ENCODE data around the gene NPLOC4. TPM values are rescaled to one million over a fixed set of nuclear protein-coding genes. Genes with fewer than 3 reads are reported as not detected.
A peak's percentile ranks its signal among the peaks of the same experiment; 100 is the strongest.

Gene NPLOC4
- total and polyA plus RNA-seq, 9 of the 15 experiments (the other 6 are each of a cell fraction or from before 2014, with no cell fraction given) = 1.5 to 116 (median 64.5) TPM

- no peak for TF ChIP-seq CHD4 (IDR thresholded peaks at IDR 0.05; ENCODE audit: insufficient read depth, insufficient replicate concordance, low read depth, low read length, poor library complexity, severe bottlenecking)
- no peak for TF ChIP-seq RBM25 (IDR thresholded peaks at IDR 0.05; ENCODE audit: low read depth, low read length, severe bottlenecking)
- no peak for TF ChIP-seq ATF7 (IDR thresholded peaks at IDR 0.05)
- peak; percentile 65 for TF ChIP-seq TFAP4 (CRISPR knock-in tag; IDR thresholded peaks at IDR 0.05; ENCODE audit: borderline replicate concordance)
- no peak for TF ChIP-seq ZNF143 (CRISPR knock-in tag; IDR thresholded peaks at IDR 0.05)
- TF ChIP-seq ARID3B (CRISPR knock-in tag; IDR thresholded peaks at IDR 0.05; ENCODE audit: borderline replicate concordance) = no peak
- TF ChIP-seq HMBOX1 (IDR thresholded peaks at IDR 0.05) = no peak
- TF ChIP-seq ZC3H8 (IDR thresholded peaks at IDR 0.05) = no peak
- no peak for TF ChIP-seq NR3C1 (CRISPR knock-in tag; IDR thresholded peaks at IDR 0.05)
- no peak for TF ChIP-seq ELF4 (CRISPR knock-in tag; IDR thresholded peaks at IDR 0.05)
- no peak for TF ChIP-seq ZNF146 (CRISPR knock-in tag; IDR thresholded peaks at IDR 0.05; ENCODE audit: unreplicated experiment)
- TF ChIP-seq C11orf30 (IDR thresholded peaks at IDR 0.05; ENCODE audit: low read depth) = no peak
- TF ChIP-seq SNIP1 (IDR thresholded peaks at IDR 0.05; ENCODE audit: low read depth) = no peak
- peak; percentile 87 for TF ChIP-seq KDM5B (IDR thresholded peaks at IDR 0.05; ENCODE audit: insufficient replicate concordance, low read depth, low read length)
- peak; percentile 97 for TF ChIP-seq RBM14 (IDR thresholded peaks at IDR 0.05; ENCODE audit: borderline replicate concordance, insufficient read depth, low read depth, low read length)
- TF ChIP-seq DEAF1 (CRISPR knock-in tag; IDR thresholded peaks at IDR 0.05) = no peak
- no peak for TF ChIP-seq ZC3H11A (IDR thresholded peaks at IDR 0.05; ENCODE audit: low read depth, low read length)
- TF ChIP-seq RBM22 (IDR thresholded peaks at IDR 0.05; ENCODE audit: low read depth, low read length, poor library complexity, severe bottlenecking) = peak; percentile 100
- no peak for TF ChIP-seq ATF4 (CRISPR knock-in tag; IDR thresholded peaks at IDR 0.05)
Measured at GRCh38 chr17:81511804-81512561, 124.9 kb downstream of the NPLOC4 start (continued).

All from K562 (cell line).